K562 (cell line): ENCODE data around the gene CCNQ. TPM values are rescaled to one million over a fixed set of nuclear protein-coding genes. Genes with fewer than 3 reads are reported as not detected.

Experiments
- ARID1B ChIP-seq: fragments of 450-650 bp; IDR thresholded peaks from 2 replicates; pipeline ENCODE4 v1.6.1; 2016; ENCODE audit warnings: antibody characterized with exemption, mild to moderate bottlenecking, inconsistent platforms
- ATF1 ChIP-seq, 2 experiments: fragments of 450-650 bp in 1 of 2; IDR thresholded peaks; 2 replicates each; pipeline ENCODE4 v1.6.1; 2016; ENCODE audit warnings: missing compliant biosample characterization in 1 of 2, missing genetic modification characterization in 1 of 2
- CHCHD3 ChIP-seq: fragments of 250-450 bp; sonication (Bioruptor Pico); IDR thresholded peaks from 2 replicates; pipeline ENCODE4 v2.1.2; 2022; ENCODE audit warnings: mild to moderate bottlenecking
- HSF4 ChIP-seq: fragments of 250-450 bp; sonication (Bioruptor Pico); IDR thresholded peaks from 2 replicates; pipeline ENCODE4 v2.1.2; 2022; ENCODE audit warnings: mild to moderate bottlenecking, moderate library complexity, borderline replicate concordance
- PCBP1 ChIP-seq: fragments of 200-400 bp; formaldehyde crosslinking; IDR thresholded peaks from 2 replicates; pipeline ENCODE4 v1.6.1; 2018; ENCODE audit warnings: mild to moderate bottlenecking, low read depth, low read length; ENCODE audit not compliant: poor library complexity, severe bottlenecking
- PHF21A ChIP-seq: fragments of 450-650 bp; IDR thresholded peaks from 2 replicates; pipeline ENCODE4 v1.6.1; 2017; ENCODE audit warnings: low read depth, borderline replicate concordance
- RFX7 ChIP-seq: fragments of 250-450 bp; sonication (Bioruptor Pico); IDR thresholded peaks from 2 replicates; pipeline ENCODE4 v1.5.1; 2021; ENCODE audit warnings: mild to moderate bottlenecking
- SMARCC2 ChIP-seq: fragments of 450-650 bp; IDR thresholded peaks from 2 replicates; pipeline ENCODE4 v1.6.1; 2017; ENCODE audit warnings: antibody characterized with exemption, moderate library complexity, mild to moderate bottlenecking, low read depth
- SMC3 ChIP-seq: conservative IDR thresholded peaks from 2 replicates; pipeline ENCODE4 v1.6.1; 2011; ENCODE audit warnings: low read depth, low read length, improper control_type of control experiment; ENCODE audit not compliant: insufficient read depth
- TEAD1 ChIP-seq, 2 experiments: fragments of 450-650 bp in 1 of 2; sonication (generic) in 1 of 2; formaldehyde crosslinking; IDR thresholded peaks; 2 replicates each; pipeline versions ENCODE4 v1.4.0 to v1.8.0; 2020 to 2022; ENCODE audit warnings: mild to moderate bottlenecking in 2 of 2, missing genetic modification reagents in 1 of 2
- ZBTB11 ChIP-seq, 3 experiments: fragments of 200-800 bp in 1 of 3; fragments of 250-450 bp in 1 of 3; fragments of 450-650 bp in 1 of 3; sonication (Bioruptor Pico) in 1 of 3; sonication (Bioruptor generic) in 1 of 3; formaldehyde crosslinking in 1 of 3; IDR thresholded peaks; 2 replicates each; pipeline versions ENCODE4 v1.6.1 to v1.8.0; 2016 to 2022; ENCODE audit warnings: mild to moderate bottlenecking in 2 of 3, missing genetic modification characterization in 2 of 3, missing compliant biosample characterization in 1 of 3, moderate library complexity in 1 of 3
- ZFP30 ChIP-seq: fragments of 250-450 bp; sonication (Bioruptor Pico); IDR thresholded peaks from 2 replicates; pipeline ENCODE4 v1.8.0; 2022; ENCODE audit warnings: moderate library complexity, mild to moderate bottlenecking, inconsistent platforms, borderline replicate concordance
- ZNF124 ChIP-seq: sonication (generic); formaldehyde crosslinking; IDR thresholded peaks from 2 replicates; pipeline ENCODE4 v1.8.1; 2022; ENCODE audit warnings: missing genetic modification reagents
- ZNF444 ChIP-seq: fragments of 250-450 bp; sonication (Bioruptor Pico); IDR thresholded peaks from 2 replicates; pipeline ENCODE4 v1.4.0; 2020; ENCODE audit warnings: mild to moderate bottlenecking, moderate library complexity
- ZNF655 ChIP-seq: fragments of 250-450 bp; sonication (Bioruptor Pico); IDR thresholded peaks from 2 replicates; pipeline ENCODE4 v1.5.0; 2021
- ZNF668 ChIP-seq: fragments of 250-450 bp; sonication (Bioruptor Pico); IDR thresholded peaks from 2 replicates; pipeline ENCODE4 v1.8.0; 2022; ENCODE audit warnings: mild to moderate bottlenecking, inconsistent platforms
- ZNF77 ChIP-seq: fragments of 250-450 bp; sonication (Bioruptor Pico); IDR thresholded peaks from 2 replicates; pipeline ENCODE4 v1.5.0; 2020
- polyA plus RNA-seq, 8 experiments: library from polyadenylated mRNA; depleted of rRNA in 4 of 8; stranded (reverse) in 5 of 8; unstranded in 3 of 8; fragments of >200 nt; fragmentation: Nextera tagmentation in 2 of 8; fragmentation: Illumina TruSeq in 1 of 8; extraction: Ambion mirVana in 2 of 8; extraction: Trizol in 1 of 8; gene quantifications; 2 replicates each; pipeline versions ENCODE4 v1.2.1 to v1.2.3, GENCODE V29; 2011 to 2014; ENCODE audit warnings: inconsistent platforms in 1 of 8, missing spikeins in 1 of 8
- total RNA-seq, 7 experiments: library from RNA; depleted of rRNA in 6 of 7; stranded (reverse); fragments of >200 nt in 6 of 7; fragmentation: Illumina TruSeq in 2 of 7; extraction: Trizol in 2 of 7; gene quantifications; 2 replicates each; pipeline versions ENCODE4 v1.2.1 to v1.2.3, GENCODE V29; 2011 to 2021; ENCODE audit warnings: low replicate concordance in 1 of 7
- TF ChIP-seq, protein P1 (sequence below), 2 experiments: fragments of 450-650 bp; IDR thresholded peaks; 2 replicates each; pipeline ENCODE4 v1.6.1; 2016

CCNQ gene
- total and polyA plus RNA-seq, 9 of the 15 experiments (the other 6 are each of a cell fraction or from before 2014, with no cell fraction given) = 0.92 to 53.8 (median 25.3) TPM

DNA sequence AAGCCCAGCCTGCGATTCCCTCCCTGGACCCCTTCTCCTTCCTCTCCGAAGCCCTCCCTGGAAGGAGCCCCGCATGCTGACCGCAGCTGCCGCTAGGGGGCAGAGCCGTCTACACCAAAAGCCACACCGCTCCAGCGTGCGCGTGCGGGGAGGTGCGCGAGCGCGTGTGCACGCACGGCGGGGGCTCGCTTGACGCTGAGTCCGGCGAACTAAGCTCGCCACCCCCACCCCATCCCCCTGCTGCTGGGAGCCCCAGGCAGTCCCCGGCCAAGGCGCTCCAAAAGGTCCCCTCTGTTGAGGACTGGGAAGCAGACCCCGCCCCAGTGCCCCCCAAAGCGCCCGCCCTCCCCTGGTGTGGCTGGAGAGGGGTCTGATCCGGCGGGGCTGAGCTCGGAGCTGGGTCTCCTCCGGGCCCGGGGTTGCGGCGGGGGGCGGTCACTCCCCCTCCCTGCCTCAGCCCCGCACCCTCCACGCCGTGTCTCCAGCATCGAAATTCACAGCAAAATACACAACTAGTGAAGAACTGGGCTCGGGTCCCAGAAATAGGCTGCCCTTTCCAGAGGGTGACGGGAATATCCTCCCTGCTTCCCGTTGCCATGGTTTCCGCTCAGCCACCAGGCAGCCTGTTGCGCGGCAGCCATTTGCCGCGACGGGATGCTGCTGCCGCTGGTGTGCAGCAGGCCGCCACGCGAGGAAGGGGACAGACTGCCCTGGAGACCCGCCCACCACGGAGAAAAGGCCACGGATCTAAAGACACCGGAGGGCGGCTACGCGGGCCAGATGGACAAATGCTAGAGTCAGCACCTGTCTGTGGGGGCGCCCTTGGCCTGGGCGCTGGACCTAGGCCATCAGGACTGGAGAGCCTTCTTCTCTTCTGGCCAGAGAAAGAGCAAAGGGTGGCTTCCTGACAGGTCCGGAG, 11.2 kb upstream of the CCNQ start (continued):
- TF ChIP-seq ZBTB11 (CRISPR knock-in tag; IDR thresholded peaks at IDR 0.05) (no peak), CHCHD3 (CRISPR knock-in tag) (no peak), ZNF655 (CRISPR knock-in tag) (no peak), PHF21A (no peak), ZFP30 (CRISPR knock-in tag) (no peak), ZNF77 (CRISPR knock-in tag) (no peak), ZNF444 (CRISPR knock-in tag) (no peak), ARID1B (no peak), PCBP1 (no peak), RFX7 (CRISPR knock-in tag) (no peak), SMC3 (peak; percentile 56), HSF4 (CRISPR knock-in tag) (no peak), ZNF124 (CRISPR knock-in tag) (no peak), TEAD1 (CRISPR knock-in tag; IDR thresholded peaks at IDR 0.05) (peak in 1 of 2 experiments; percentile 91; a peak in 2 of 4 replicates), ATF1 (CRISPR knock-in tag; IDR thresholded peaks at IDR 0.05) (no peak), ATF1 (tag; IDR thresholded peaks at IDR 0.05) (no peak), ZNF668 (CRISPR knock-in tag) (no peak), SMARCC2 (no peak)
- TF ChIP-seq, protein P1, sequence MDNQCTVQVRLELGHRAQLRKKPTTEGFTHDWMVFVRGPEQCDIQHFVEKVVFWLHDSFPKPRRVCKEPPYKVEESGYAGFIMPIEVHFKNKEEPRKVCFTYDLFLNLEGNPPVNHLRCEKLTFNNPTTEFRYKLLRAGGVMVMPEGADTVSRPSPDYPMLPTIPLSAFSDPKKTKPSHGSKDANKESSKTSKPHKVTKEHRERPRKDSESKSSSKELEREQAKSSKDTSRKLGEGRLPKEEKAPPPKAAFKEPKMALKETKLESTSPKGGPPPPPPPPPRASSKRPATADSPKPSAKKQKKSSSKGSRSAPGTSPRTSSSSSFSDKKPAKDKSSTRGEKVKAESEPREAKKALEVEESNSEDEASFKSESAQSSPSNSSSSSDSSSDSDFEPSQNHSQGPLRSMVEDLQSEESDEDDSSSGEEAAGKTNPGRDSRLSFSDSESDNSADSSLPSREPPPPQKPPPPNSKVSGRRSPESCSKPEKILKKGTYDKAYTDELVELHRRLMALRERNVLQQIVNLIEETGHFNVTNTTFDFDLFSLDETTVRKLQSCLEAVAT (IDR thresholded peaks at IDR 0.05) = no peak
